GM13977 (cell line): ENCODE results near the gene ZNF276.
"Not testable (repeated sequence)": the region's sequence is repeated elsewhere in the genome, so short reads cannot be mapped to it uniquely, and the experiment has no call there.

Source experiments
- DNase-seq: peaks from one replicate; pipeline ENCODE4 v3.0.0; 2012; ENCODE audit warnings: low spot score
- in situ Hi-C: fragments of 300-500 bp; cut with MboI; formaldehyde crosslinking; loops from one replicate; pipeline ENCODE4 v1.12.0; 2022; ENCODE audit warnings: low sequenced_read_pairs, low pct_unique_long_range_greater_than_20kb, mixed read lengths, inconsistent platforms; ENCODE audit not compliant: unreplicated experiment
- TF ChIP-seq, protein P1 (sequence below): IDR thresholded peaks from 2 replicates; pipeline ENCODE4 v1.5.1; 2012; ENCODE audit warnings: mild to moderate bottlenecking, control low read depth; ENCODE audit not compliant: insufficient read depth; ENCODE audit errors: extremely low read depth, missing control alignments

ZNF276 gene, protein sequence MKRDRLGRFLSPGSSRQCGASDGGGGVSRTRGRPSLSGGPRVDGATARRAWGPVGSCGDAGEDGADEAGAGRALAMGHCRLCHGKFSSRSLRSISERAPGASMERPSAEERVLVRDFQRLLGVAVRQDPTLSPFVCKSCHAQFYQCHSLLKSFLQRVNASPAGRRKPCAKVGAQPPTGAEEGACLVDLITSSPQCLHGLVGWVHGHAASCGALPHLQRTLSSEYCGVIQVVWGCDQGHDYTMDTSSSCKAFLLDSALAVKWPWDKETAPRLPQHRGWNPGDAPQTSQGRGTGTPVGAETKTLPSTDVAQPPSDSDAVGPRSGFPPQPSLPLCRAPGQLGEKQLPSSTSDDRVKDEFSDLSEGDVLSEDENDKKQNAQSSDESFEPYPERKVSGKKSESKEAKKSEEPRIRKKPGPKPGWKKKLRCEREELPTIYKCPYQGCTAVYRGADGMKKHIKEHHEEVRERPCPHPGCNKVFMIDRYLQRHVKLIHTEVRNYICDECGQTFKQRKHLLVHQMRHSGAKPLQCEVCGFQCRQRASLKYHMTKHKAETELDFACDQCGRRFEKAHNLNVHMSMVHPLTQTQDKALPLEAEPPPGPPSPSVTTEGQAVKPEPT

DNA sequence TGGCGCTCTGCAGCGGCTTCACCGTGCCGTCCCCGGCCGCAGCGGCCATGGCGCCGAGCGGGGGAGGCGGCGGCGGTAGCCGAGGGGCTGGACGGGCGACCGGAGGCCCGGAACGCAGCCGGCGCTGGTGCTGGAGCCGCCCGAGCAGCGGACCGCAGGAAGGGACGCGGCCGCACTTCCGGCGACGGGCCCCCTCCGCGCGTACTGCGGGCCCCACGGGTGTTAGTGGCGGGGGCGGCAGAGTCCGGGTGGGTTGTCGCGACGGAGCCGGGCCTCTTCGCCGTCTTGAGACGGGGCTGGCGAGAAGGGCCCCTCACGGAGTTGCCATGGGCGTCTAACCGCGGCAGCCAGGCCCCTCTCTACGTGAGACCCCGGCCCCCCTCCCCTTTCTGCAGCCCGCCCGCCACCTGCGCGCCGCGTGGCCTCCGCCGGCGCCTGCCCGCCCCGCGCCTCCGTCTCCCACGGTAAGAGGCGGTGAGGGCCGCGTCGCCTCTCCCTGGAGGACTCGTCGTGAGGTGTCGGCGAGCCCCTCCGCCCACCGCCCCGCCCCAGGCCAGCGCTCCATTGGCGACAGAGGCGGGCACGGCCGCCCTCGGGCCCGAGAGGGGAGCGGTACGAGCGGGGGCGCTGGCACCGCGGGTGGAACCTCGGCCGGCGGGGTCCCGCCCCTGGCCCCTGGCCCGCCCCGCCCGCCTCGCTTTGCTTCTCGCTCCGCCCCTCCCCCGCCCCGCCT is at the start of gene ZNF276, which contains the start of gene VPS9D1:
TSS of gene ZNF276 (plus strand) at position 725 of the 733 bp plus-strand sequence. CDS start 104 bp downstream, outside the sequence.
TSS of gene VPS9D1 (minus strand) at position 86 of the 733 bp plus-strand sequence. CDS start at position 49, 37 bp downstream.
- DNase-seq: peak; percentile 87
- in situ Hi-C loops: no loop called here
- TF ChIP-seq, protein P1, sequence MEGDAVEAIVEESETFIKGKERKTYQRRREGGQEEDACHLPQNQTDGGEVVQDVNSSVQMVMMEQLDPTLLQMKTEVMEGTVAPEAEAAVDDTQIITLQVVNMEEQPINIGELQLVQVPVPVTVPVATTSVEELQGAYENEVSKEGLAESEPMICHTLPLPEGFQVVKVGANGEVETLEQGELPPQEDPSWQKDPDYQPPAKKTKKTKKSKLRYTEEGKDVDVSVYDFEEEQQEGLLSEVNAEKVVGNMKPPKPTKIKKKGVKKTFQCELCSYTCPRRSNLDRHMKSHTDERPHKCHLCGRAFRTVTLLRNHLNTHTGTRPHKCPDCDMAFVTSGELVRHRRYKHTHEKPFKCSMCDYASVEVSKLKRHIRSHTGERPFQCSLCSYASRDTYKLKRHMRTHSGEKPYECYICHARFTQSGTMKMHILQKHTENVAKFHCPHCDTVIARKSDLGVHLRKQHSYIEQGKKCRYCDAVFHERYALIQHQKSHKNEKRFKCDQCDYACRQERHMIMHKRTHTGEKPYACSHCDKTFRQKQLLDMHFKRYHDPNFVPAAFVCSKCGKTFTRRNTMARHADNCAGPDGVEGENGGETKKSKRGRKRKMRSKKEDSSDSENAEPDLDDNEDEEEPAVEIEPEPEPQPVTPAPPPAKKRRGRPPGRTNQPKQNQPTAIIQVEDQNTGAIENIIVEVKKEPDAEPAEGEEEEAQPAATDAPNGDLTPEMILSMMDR: no peak

DNA sequence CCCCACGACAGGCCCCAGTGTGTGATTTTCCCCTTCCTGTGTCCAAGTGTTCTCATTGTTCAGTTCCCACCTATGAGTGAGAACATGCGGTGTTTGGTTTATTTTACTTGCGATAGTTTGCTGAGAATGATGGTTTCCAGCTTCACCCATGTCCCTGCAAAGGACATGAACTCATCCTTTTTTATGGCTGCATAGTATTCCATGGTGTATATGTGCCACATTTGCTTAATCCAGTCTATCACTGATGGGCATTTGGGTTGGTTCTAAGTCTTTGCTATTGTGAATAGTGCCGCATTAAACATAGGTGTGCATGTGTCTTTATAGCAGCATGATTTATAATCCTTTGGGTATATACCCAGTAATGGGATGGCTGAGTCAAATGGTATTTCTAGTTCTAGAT is 49.8 kb upstream of the ZNF276 start:
- DNase-seq, in situ Hi-C loops: not testable (repeated sequence)

DNA sequence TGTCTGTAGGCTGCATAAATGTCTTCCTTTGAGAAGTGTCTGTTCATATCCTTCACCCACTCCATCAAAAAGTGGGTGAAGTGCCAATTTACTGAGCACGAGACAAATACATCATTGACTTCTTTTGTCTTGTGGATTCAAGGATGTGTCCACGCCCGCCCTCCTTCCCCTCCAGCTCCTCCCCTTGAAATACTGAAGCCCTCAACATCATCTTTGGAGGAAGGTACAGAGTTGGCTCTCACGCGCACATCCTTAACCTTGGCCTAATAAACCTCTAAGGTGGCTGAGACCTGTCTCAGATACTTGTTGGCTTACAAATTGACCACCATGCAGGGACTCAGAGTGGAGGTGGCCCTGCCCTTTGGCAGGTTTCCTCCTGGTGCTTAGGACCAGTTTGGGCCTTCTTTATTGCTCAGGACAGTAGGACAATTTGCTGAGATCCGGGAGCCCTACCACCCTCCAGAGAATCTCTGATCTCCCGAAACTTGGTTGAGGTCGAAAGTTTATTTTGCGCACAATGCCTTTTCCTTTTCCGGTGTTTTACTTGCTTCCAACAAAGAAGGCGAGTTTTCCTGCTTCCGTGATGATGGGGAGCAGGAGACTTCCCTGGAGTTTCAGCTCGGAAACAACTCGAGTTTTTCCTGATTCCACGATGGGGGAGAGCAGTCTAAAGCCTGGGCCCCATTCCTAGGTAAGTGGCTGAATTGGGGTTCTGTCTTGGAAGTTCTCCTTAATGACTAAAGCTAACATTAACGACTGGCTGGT is 49.0 kb upstream of the ZNF276 start:
- in situ Hi-C loops: no loop called here
- DNase-seq: no peak
- TF ChIP-seq, protein P1: no peak

DNA sequence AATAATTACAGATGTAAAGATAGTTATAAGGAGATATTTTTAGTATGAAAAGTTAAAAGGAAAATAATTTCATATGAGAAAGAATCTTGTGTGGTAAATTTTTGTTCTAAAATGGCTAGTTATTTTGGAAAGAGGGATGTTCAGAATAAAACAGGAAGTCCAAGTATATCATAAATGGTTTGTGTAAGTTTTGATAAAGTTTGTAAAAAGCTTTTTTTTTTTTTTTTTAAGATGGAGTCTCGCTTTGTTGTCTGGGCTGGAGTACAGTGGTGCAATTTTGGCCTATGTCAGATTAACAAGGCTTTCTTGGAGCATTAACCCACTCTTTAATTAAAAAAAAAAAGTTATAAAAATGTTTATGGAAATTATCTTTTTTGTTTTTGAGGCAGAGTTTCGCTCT is 43.1 kb upstream of the ZNF276 start:
- in situ Hi-C loops: no loop called here
- TF ChIP-seq, protein P1: no peak
- DNase-seq: no peak

DNA sequence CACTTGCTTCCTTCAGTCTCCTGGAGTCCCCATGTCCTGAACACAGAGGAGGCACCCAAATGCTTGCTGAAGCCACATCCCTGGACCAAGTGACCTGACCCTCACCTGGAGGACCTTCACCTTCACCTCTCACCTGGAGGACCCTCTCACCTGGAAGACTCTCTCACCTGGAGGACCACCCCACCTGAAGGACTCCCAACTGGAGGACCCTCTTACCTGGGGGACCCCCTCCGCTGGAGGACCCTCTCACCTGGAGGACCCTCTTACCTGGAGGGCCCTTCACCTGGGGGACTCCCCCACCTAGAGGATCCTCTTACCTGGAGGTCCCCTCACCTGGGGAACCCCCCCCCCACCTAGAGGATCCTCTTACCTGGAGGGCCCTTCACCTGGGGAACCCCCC is 35.4 kb upstream of the ZNF276 start:
- TF ChIP-seq, protein P1: no peak
- in situ Hi-C loops: no loop called here

DNA sequence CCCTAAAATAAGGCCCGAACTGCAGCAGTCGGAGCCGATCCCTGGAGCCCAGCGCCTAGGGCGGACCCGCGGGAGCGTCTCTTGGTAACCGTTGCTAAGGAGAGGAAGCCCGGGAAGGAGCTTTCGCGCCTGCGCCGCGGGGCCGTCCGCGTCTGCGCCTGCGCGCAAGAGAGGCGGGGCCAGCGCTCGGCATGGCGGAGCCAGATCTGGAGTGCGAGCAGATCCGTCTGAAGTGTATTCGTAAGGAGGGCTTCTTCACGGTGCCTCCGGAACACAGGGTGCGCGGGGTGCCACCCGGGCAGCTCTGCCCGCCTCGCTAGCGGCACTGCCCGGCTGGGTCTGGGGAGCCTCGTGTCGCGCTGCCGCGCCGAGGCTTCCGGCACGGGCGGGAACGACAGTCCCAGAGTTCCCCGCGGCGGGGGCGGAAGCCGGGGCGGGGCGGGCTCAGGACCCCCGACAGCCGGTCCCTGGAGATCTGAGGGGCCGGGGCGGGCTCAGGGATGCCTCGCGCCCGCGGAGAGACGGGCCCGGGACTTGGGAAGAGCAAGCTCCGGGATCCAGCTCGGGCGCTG is 34.7 kb upstream of the ZNF276 start, which contains the start of gene CDK10:
TSS of gene CDK10 (plus strand) at position 170 of the 572 bp plus-strand sequence. CDS start at position 192, 22 bp downstream.
- peak; percentile 97 for DNase-seq
- TF ChIP-seq, protein P1: no peak
- in situ Hi-C loops: no loop called here

More for the DNA sequence above, 35.4 kb upstream of the ZNF276 start:
- no peak for DNase-seq
